ENCODE measurements around the gene AP5Z1.

AP5Z1 gene

GRCh38 chr7:4787541-4787940 lies 12.1 kb downstream of the AP5Z1 start:
- no peak for TF ChIP-seq CTCF (IDR thresholded peaks at IDR 0.05; ENCODE audit: low read depth, low read length)
- no peak for DNase-seq (ENCODE audit: low read depth, low spot score)
- H3K4me3 ChIP-seq (ENCODE audit: low read depth, low read length), result no peak overlapping the region
- in situ Hi-C loops (cut with HindIII; ENCODE audit: low sequenced_read_pairs), result no loop called here

- TF ChIP-seq CTCF (IDR thresholded peaks at IDR 0.05; ENCODE audit: low read depth, low read length), result no peak
- no peak for DNase-seq (ENCODE audit: low read depth, low spot score)
- in situ Hi-C loops (cut with HindIII; ENCODE audit: low sequenced_read_pairs), result no loop called here
- H3K4me3 ChIP-seq (ENCODE audit: low read depth, low read length), result no peak overlapping the region
Observed at GRCh38 chr7:4787947-4788626, 12.7 kb downstream of the AP5Z1 start.

GRCh38 chr7:4788627-4789189 lies 13.3 kb downstream of the AP5Z1 start:
- H3K4me3 ChIP-seq (ENCODE audit: low read depth, low read length), result no peak overlapping the region
- no peak for TF ChIP-seq CTCF (IDR thresholded peaks at IDR 0.05; ENCODE audit: low read depth, low read length)
- DNase-seq (ENCODE audit: low read depth, low spot score), result no peak
- in situ Hi-C loops (cut with HindIII; ENCODE audit: low sequenced_read_pairs), result no loop called here

GRCh38 chr7:4789194-4790077 lies 14.0 kb downstream of the AP5Z1 start:
- in situ Hi-C loops (cut with HindIII; ENCODE audit: low sequenced_read_pairs), result no loop called here
- no peak overlapping the region for H3K4me3 ChIP-seq (ENCODE audit: low read depth, low read length)
- no peak for TF ChIP-seq CTCF (IDR thresholded peaks at IDR 0.05; ENCODE audit: low read depth, low read length)
- DNase-seq (ENCODE audit: low read depth, low spot score), result no peak

- in situ Hi-C loops (cut with HindIII; ENCODE audit: low sequenced_read_pairs), result no loop called here
- no peak overlapping the region for H3K4me3 ChIP-seq (ENCODE audit: low read depth, low read length)
- no peak for DNase-seq (ENCODE audit: low read depth, low spot score)
- no peak for TF ChIP-seq CTCF (IDR thresholded peaks at IDR 0.05; ENCODE audit: low read depth, low read length)
Observed at GRCh38 chr7:4790078-4790465, 14.6 kb downstream of the AP5Z1 start.

GRCh38 chr7:4790516-4790991 lies 15.1 kb downstream of the AP5Z1 start:
- no peak for DNase-seq (ENCODE audit: low read depth, low spot score)
- in situ Hi-C loops (cut with HindIII; ENCODE audit: low sequenced_read_pairs), result no loop called here
- H3K4me3 ChIP-seq (ENCODE audit: low read depth, low read length), result no peak overlapping the region
- no peak for TF ChIP-seq CTCF (IDR thresholded peaks at IDR 0.05; ENCODE audit: low read depth, low read length)

Data from astrocyte of the spinal cord (primary cell).